Mesenchymal stem cell (in vitro differentiated cells and primary cell): Measurements from ENCODE around the gene OR6V1.

Source experiments
- DNase-seq: peaks from one replicate; pipeline ENCODE4 v3.0.0-alpha.2; 2013
- H2AFZ ChIP-seq: one replicate; pipeline ENCODE4 v1.6.1; 2013; ENCODE audit warnings: low read depth, mild to moderate bottlenecking, control low read depth, inconsistent platforms, low read length, moderate library complexity
- H2AK5ac ChIP-seq: 2 replicates; pipeline ENCODE4 v1.6.1; 2013; ENCODE audit warnings: low read length, moderate library complexity, mild to moderate bottlenecking, inconsistent platforms; ENCODE audit not compliant: severe bottlenecking
- H2BK120ac ChIP-seq: one replicate; pipeline ENCODE4 v1.6.1; 2013; ENCODE audit warnings: low read depth, mild to moderate bottlenecking, inconsistent platforms, low read length, moderate library complexity
- H2BK12ac ChIP-seq, 2 experiments: one replicate each; pipeline ENCODE4 v1.6.1; 2013; ENCODE audit warnings: inconsistent platforms in 2 of 2, low read length in 2 of 2, mild to moderate bottlenecking in 2 of 2, moderate library complexity in 2 of 2, control low read depth in 1 of 2
- H2BK15ac ChIP-seq: one replicate; pipeline ENCODE4 v1.6.1; 2013; ENCODE audit warnings: mild to moderate bottlenecking, low read depth, inconsistent platforms; ENCODE audit not compliant: poor library complexity, severe bottlenecking
- H2BK5ac ChIP-seq: 2 replicates; pipeline ENCODE4 v1.6.1; 2013; ENCODE audit warnings: low read depth, mild to moderate bottlenecking, low read length, control low read depth, inconsistent platforms; ENCODE audit not compliant: poor library complexity, severe bottlenecking
- H3K14ac ChIP-seq, 2 experiments: one replicate each; pipeline ENCODE4 v1.6.1; 2013; ENCODE audit warnings: inconsistent platforms in 2 of 2, low read length in 2 of 2, control low read depth in 1 of 2, mild to moderate bottlenecking in 1 of 2, moderate library complexity in 1 of 2
- H3K18ac ChIP-seq, 2 experiments: one replicate each; pipeline ENCODE4 v1.6.1; 2013; ENCODE audit warnings: inconsistent platforms in 2 of 2, low read length in 2 of 2, control low read depth in 1 of 2, low read depth in 1 of 2, mild to moderate bottlenecking in 1 of 2
- H3K23ac ChIP-seq, 2 experiments: one replicate each; pipeline ENCODE4 v1.6.1; 2013; ENCODE audit warnings: inconsistent platforms in 2 of 2, low read length in 2 of 2, mild to moderate bottlenecking in 2 of 2, moderate library complexity in 2 of 2, control low read depth in 1 of 2
- H3K27ac ChIP-seq: 2 replicates; pipeline ENCODE4 v1.5.1; 2013; ENCODE audit warnings: mild to moderate bottlenecking, moderate library complexity, low read length, control low read depth, inconsistent platforms; ENCODE audit not compliant: poor library complexity, severe bottlenecking
- H3K27me3 ChIP-seq, 2 experiments: 2 replicates each; pipeline versions ENCODE4 v1.6.1 to v1.7.0; 2013; ENCODE audit warnings: low read length in 2 of 2, mild to moderate bottlenecking in 2 of 2, moderate library complexity in 2 of 2, control low read depth in 1 of 2, inconsistent platforms in 1 of 2; ENCODE audit not compliant: control insufficient read depth in 1 of 2, insufficient read depth in 1 of 2
- H3K36me3 ChIP-seq, 2 experiments: 2 replicates each; pipeline versions ENCODE4 v1.6.1 to v1.7.0; 2013; ENCODE audit warnings: low read length in 2 of 2, control low read depth in 1 of 2, inconsistent platforms in 1 of 2, low read depth in 1 of 2, mild to moderate bottlenecking in 1 of 2; ENCODE audit not compliant: insufficient read depth in 2 of 2, control insufficient read depth in 1 of 2
- H3K4ac ChIP-seq, 2 experiments: one replicate each; pipeline ENCODE4 v1.6.1; 2013; ENCODE audit warnings: inconsistent platforms in 2 of 2, low read length in 2 of 2, mild to moderate bottlenecking in 2 of 2, moderate library complexity in 2 of 2, control low read depth in 1 of 2, low read depth in 1 of 2
- H3K4me1 ChIP-seq: 2 replicates; pipeline ENCODE4 v1.6.1; 2013; ENCODE audit warnings: low read depth, low read length, control low read depth; ENCODE audit not compliant: control insufficient read depth, insufficient read depth
- H3K4me2 ChIP-seq: 2 replicates; pipeline ENCODE4 v1.6.1; 2013; ENCODE audit warnings: low read length, mild to moderate bottlenecking, inconsistent platforms; ENCODE audit not compliant: poor library complexity, severe bottlenecking
- H3K4me3 ChIP-seq, 2 experiments: 2 replicates each; pipeline versions ENCODE4 v1.5.1 to v1.7.0; 2013; ENCODE audit warnings: low read length in 2 of 2, mild to moderate bottlenecking in 2 of 2, control low read depth in 1 of 2, low read depth in 1 of 2; ENCODE audit not compliant: insufficient read depth in 1 of 2
- H3K79me1 ChIP-seq: replicated peaks from 2 replicates; pipeline ENCODE4 v1.6.1; 2013; ENCODE audit warnings: mild to moderate bottlenecking, control low read depth, low read length, inconsistent platforms; ENCODE audit not compliant: poor library complexity, severe bottlenecking
- H3K9ac ChIP-seq: 2 replicates; pipeline ENCODE4 v1.7.0; 2013; ENCODE audit warnings: mild to moderate bottlenecking, low read length, moderate library complexity
- H3K9me3 ChIP-seq: 2 replicates; pipeline ENCODE4 v1.7.0; 2013; ENCODE audit warnings: mild to moderate bottlenecking, low read length; ENCODE audit not compliant: control insufficient read depth
- H4K8ac ChIP-seq: one replicate; pipeline ENCODE4 v1.6.1; 2013; ENCODE audit warnings: inconsistent platforms, mild to moderate bottlenecking, low read length, moderate library complexity
- H4K91ac ChIP-seq: one replicate; pipeline ENCODE4 v1.6.1; 2013; ENCODE audit warnings: mild to moderate bottlenecking, low read length, inconsistent platforms
- WGBS: methylation state at CpG from one replicate; pipeline ENCODE4 v1.1.7; 2013; ENCODE audit warnings: mixed read lengths; 5-methylcytosine and 5-hydroxymethylcytosine counted together

OR6V1 gene

GRCh38 chr7:143054621-143055020 is 2.5 kb downstream of the OR6V1 start:
- Histone ChIP-seq H3K14ac (no peak overlapping the region), H2AK5ac (no peak overlapping the region), H2BK5ac (no peak overlapping the region), H2BK12ac (no peak overlapping the region), H3K9me3 (no peaks in the 10 kb centered on the region), H3K18ac (no peak overlapping the region), H4K91ac (no peak overlapping the region), H2BK120ac (no peak overlapping the region), H3K27ac (no peak overlapping the region), H3K23ac (no peak overlapping the region), H3K9ac (no peak overlapping the region), H3K27me3 (no peaks in the 10 kb centered on the region), H3K4me1 (no peaks in the 10 kb centered on the region), H4K8ac (no peak overlapping the region), H2AFZ (no peak overlapping the region), H3K4ac (no peak overlapping the region), H3K4me3 (no peak overlapping the region), H3K36me3 (no peaks in the 10 kb centered on the region), H3K4me2 (no peak overlapping the region), H2BK15ac (no peak overlapping the region), H3K79me1 (no peaks in the 10 kb centered on the region)
- DNase-seq = no peak
- 13% methylated on average over 1 of the region's 3 CpGs for WGBS

- Histone ChIP-seq H3K4me1 (no peaks in the 10 kb centered on the region), H3K4me2 (no peak overlapping the region), H2AK5ac (no peak overlapping the region), H3K4ac (no peak overlapping the region), H3K9me3 (no peaks in the 10 kb centered on the region), H2BK15ac (no peak overlapping the region), H3K23ac (no peak overlapping the region), H3K27me3 (no peaks in the 10 kb centered on the region), H2BK120ac (no peak overlapping the region), H2AFZ (no peak overlapping the region), H3K9ac (no peak overlapping the region), H3K14ac (no peak overlapping the region), H2BK5ac (no peak overlapping the region), H4K8ac (no peak overlapping the region), H3K4me3 (no peak overlapping the region), H3K79me1 (no peaks in the 10 kb centered on the region), H3K18ac (no peak overlapping the region), H3K36me3 (no peaks in the 10 kb centered on the region), H2BK12ac (no peak overlapping the region), H4K91ac (no peak overlapping the region), H3K27ac (no peak overlapping the region)
- no peak for DNase-seq
Observed at GRCh38 chr7:143055754-143056153, 3.6 kb downstream of the OR6V1 start.

GRCh38 chr7:143063741-143064140 is 11.6 kb downstream of the OR6V1 start:
- Histone ChIP-seq H3K14ac (no peak overlapping the region), H3K18ac (no peak overlapping the region), H3K9ac (no peak overlapping the region), H2BK120ac (no peak overlapping the region), H3K36me3 (no peaks in the 10 kb centered on the region), H2AFZ (no peak overlapping the region), H3K4me1 (no peaks in the 10 kb centered on the region), H3K79me1 (no peaks in the 10 kb centered on the region), H2BK12ac (no peak overlapping the region), H4K91ac (no peak overlapping the region), H2BK5ac (no peak overlapping the region), H3K4me3 (no peak overlapping the region), H3K23ac (no peak overlapping the region), H3K9me3 (no peaks in the 10 kb centered on the region), H3K4me2 (no peak overlapping the region), H2BK15ac (no peak overlapping the region), H4K8ac (no peak overlapping the region), H3K4ac (no peak overlapping the region), H3K27me3 (no peaks in the 10 kb centered on the region), H2AK5ac (no peak overlapping the region), H3K27ac (no peak overlapping the region)
- 53% methylated on average over 3 of the region's 3 CpGs for WGBS
- no peak for DNase-seq

GRCh38 chr7:143068446-143068845 is 16.3 kb downstream of the OR6V1 start:
- H3K14ac ChIP-seq = no peak overlapping the region
- WGBS = 61% methylated on average over 2 of the region's 2 CpGs

More at GRCh38 chr7:143068446-143068845, 16.3 kb downstream of the OR6V1 start:
- Histone ChIP-seq H3K18ac (no peak overlapping the region), H3K9me3 (no peaks in the 10 kb centered on the region), H2BK5ac (no peak overlapping the region), H3K9ac (no peak overlapping the region), H3K23ac (no peak overlapping the region), H3K4me3 (no peak overlapping the region), H3K27ac (no peak overlapping the region), H3K36me3 (no peaks in the 10 kb centered on the region), H4K91ac (no peak overlapping the region), H2BK12ac (no peak overlapping the region), H3K27me3 (peaks cover 0 to 2% of the 10 kb centered on the region in 2 experiments), H2AK5ac (no peak overlapping the region), H3K79me1 (no peaks in the 10 kb centered on the region), H4K8ac (no peak overlapping the region), H3K4ac (no peak overlapping the region), H3K4me2 (no peak overlapping the region), H2AFZ (no peak overlapping the region), H3K4me1 (no peaks in the 10 kb centered on the region), H2BK120ac (no peak overlapping the region), H2BK15ac (no peak overlapping the region)
- no peak for DNase-seq
